ENCODE data around the gene GALNT10. TPM values are rescaled to one million over a fixed set of nuclear protein-coding genes. Genes with fewer than 3 reads are reported as not detected.

The GALNT10 gene
- total RNA-seq, 1 donor from 2014 or later = 10.2 TPM

- Mint-ChIP-seq H3K27me3 (ENCODE audit: insufficient read depth, low read depth) (no peaks in the 10 kb centered on the region), H3K36me3 (peaks cover 32% of the 10 kb centered on the region), H3K4me3 (no peak overlapping the region), H3K4me1 (peaks cover 11% of the 10 kb centered on the region), H3K27ac (peak overlapping the region; percentile 69), H3K9me3 (peaks cover 6% of the 10 kb centered on the region)
- H2AFZ ChIP-seq (replicated peaks) = no peak overlapping the region
- H3K27ac ChIP-seq = no peak overlapping the region
- H3K36me3 ChIP-seq = no peaks in the 10 kb centered on the region
- H4K20me1 ChIP-seq (ENCODE audit: low read depth) = no peaks in the 10 kb centered on the region
- no peak for DNase-seq (ENCODE audit: low spot score)
- no peaks in the 10 kb centered on the region for H3K79me2 ChIP-seq (ENCODE audit: low read depth)
- no peaks in the 10 kb centered on the region for H3K9me3 ChIP-seq (ENCODE audit: low read depth)
- no peaks in the 10 kb centered on the region for H3K27me3 ChIP-seq
- no peaks in the 10 kb centered on the region for H3F3A ChIP-seq (ENCODE audit: low read depth)
- H3K9ac ChIP-seq = no peak overlapping the region
- H3K4me3 ChIP-seq = no peak overlapping the region
- TF ChIP-seq EZH2 (IDR thresholded peaks at IDR 0.05) (no peak), EZH2phosphoT487 (IDR thresholded peaks at IDR 0.05) (no peak), CTCF (IDR thresholded peaks at IDR 0.05) (no peak)
- no peaks in the 10 kb centered on the region for H3K4me1 ChIP-seq
- H3K4me2 ChIP-seq = no peak overlapping the region
Observed at GRCh38 chr5:154384480-154385235, 194.1 kb downstream of the GALNT10 start.

- Mint-ChIP-seq H3K36me3 (peaks cover 35% of the 10 kb centered on the region), H3K4me1 (peaks cover 16% of the 10 kb centered on the region), H3K9me3 (peaks cover 6% of the 10 kb centered on the region), H3K4me3 (no peak overlapping the region), H3K27me3 (ENCODE audit: insufficient read depth, low read depth) (no peaks in the 10 kb centered on the region), H3K27ac (peak overlapping the region; percentile 59)
- Histone ChIP-seq H2AFZ (replicated peaks) (no peak overlapping the region), H3K36me3 (no peaks in the 10 kb centered on the region), H3F3A (ENCODE audit: low read depth) (no peaks in the 10 kb centered on the region), H3K27me3 (no peaks in the 10 kb centered on the region), H3K4me2 (no peak overlapping the region), H3K4me1 (no peaks in the 10 kb centered on the region), H4K20me1 (ENCODE audit: low read depth) (no peaks in the 10 kb centered on the region), H3K4me3 (no peak overlapping the region), H3K79me2 (ENCODE audit: low read depth) (no peaks in the 10 kb centered on the region), H3K9me3 (ENCODE audit: low read depth) (no peaks in the 10 kb centered on the region), H3K27ac (no peak overlapping the region), H3K9ac (no peak overlapping the region)
- no peak for TF ChIP-seq CTCF (IDR thresholded peaks at IDR 0.05)
- TF ChIP-seq EZH2 (IDR thresholded peaks at IDR 0.05) = no peak
- no peak for TF ChIP-seq EZH2phosphoT487 (IDR thresholded peaks at IDR 0.05)
- no peak for DNase-seq (ENCODE audit: low spot score)
Observed at GRCh38 chr5:154385236-154385512, 194.6 kb downstream of the GALNT10 start.

- TF ChIP-seq EZH2 (IDR thresholded peaks at IDR 0.05) = no peak
- no peak for TF ChIP-seq EZH2phosphoT487 (IDR thresholded peaks at IDR 0.05)
- TF ChIP-seq CTCF (IDR thresholded peaks at IDR 0.05) = no peak
- Histone ChIP-seq H3K4me3 (no peak overlapping the region), H3F3A (ENCODE audit: low read depth) (no peaks in the 10 kb centered on the region), H3K9ac (no peak overlapping the region), H3K4me1 (no peaks in the 10 kb centered on the region), H2AFZ (replicated peaks) (no peak overlapping the region), H3K36me3 (no peaks in the 10 kb centered on the region), H4K20me1 (ENCODE audit: low read depth) (no peaks in the 10 kb centered on the region), H3K27ac (no peak overlapping the region), H3K79me2 (ENCODE audit: low read depth) (no peaks in the 10 kb centered on the region), H3K27me3 (no peaks in the 10 kb centered on the region), H3K9me3 (ENCODE audit: low read depth) (no peaks in the 10 kb centered on the region), H3K4me2 (no peak overlapping the region)
- DNase-seq (ENCODE audit: low spot score) = no peak
- Mint-ChIP-seq H3K36me3 (peaks cover 32% of the 10 kb centered on the region), H3K27ac (no peak overlapping the region), H3K4me1 (peaks cover 17% of the 10 kb centered on the region), H3K4me3 (no peak overlapping the region), H3K27me3 (ENCODE audit: insufficient read depth, low read depth) (no peaks in the 10 kb centered on the region), H3K9me3 (no peaks in the 10 kb centered on the region)
Observed at GRCh38 chr5:154386952-154387629, 196.6 kb downstream of the GALNT10 start.
